Measurements from ENCODE around the gene FFAR2. TPM values are rescaled to one million over a fixed set of nuclear protein-coding genes. Genes with fewer than 3 reads are reported as not detected.
A peak's percentile ranks its signal among the peaks of the same experiment; 100 is the strongest.
"Not testable (repeated sequence)": the region's sequence is repeated elsewhere in the genome, so short reads cannot be mapped to it uniquely, and the experiment has no call there.

Gene FFAR2
- total RNA-seq, 3 donors from 2014 or later = 0.15 TPM; not detected in 2

- no peaks in the 10 kb centered on the region for H3K36me3 ChIP-seq
- intact Hi-C loops (cut with DNase I; ENCODE audit: low total_unique reads) = no loop called here
- no peak overlapping the region for H3K4me3 ChIP-seq
- H3K9me3 ChIP-seq = no peaks in the 10 kb centered on the region
- no peaks in the 10 kb centered on the region for H3K4me1 ChIP-seq
- no peak for TF ChIP-seq POLR2A (IDR thresholded peaks at IDR 0.05)
- TF ChIP-seq POLR2AphosphoS5 (IDR thresholded peaks at IDR 0.05) = no peak
- TF ChIP-seq CTCF (IDR thresholded peaks at IDR 0.05) = no peak
- no peak overlapping the region for H3K27ac ChIP-seq
- no peaks in the 10 kb centered on the region for H3K27me3 ChIP-seq
- no peak for DNase-seq (ENCODE audit: low spot score in 2 of 2)
Observed at GRCh38 chr19:35400773-35401100, 47.3 kb upstream of the FFAR2 start.

- H3K9me3 ChIP-seq; DNase-seq (ENCODE audit: low spot score in 2 of 2); H3K4me3 ChIP-seq; intact Hi-C loops (cut with DNase I; ENCODE audit: low total_unique reads); H3K4me1 ChIP-seq; H3K36me3 ChIP-seq; H3K27me3 ChIP-seq; H3K27ac ChIP-seq: not testable (repeated sequence)
Observed at GRCh38 chr19:35401416-35401815, 46.6 kb upstream of the FFAR2 start.

- no peak for DNase-seq (ENCODE audit: low spot score in 2 of 2)
- Histone ChIP-seq H3K27me3 (no peaks in the 10 kb centered on the region), H3K4me3 (no peak overlapping the region), H3K27ac (peak overlapping the region in 1 of 2 donors; percentile 38), H3K36me3 (no peaks in the 10 kb centered on the region), H3K9me3 (no peaks in the 10 kb centered on the region), H3K4me1 (no peaks in the 10 kb centered on the region)
- TF ChIP-seq CTCF (IDR thresholded peaks at IDR 0.05) (no peak), POLR2AphosphoS5 (IDR thresholded peaks at IDR 0.05) (no peak), POLR2A (IDR thresholded peaks at IDR 0.05) (no peak)
- intact Hi-C loops (cut with DNase I; ENCODE audit: low total_unique reads) = no loop called here
Observed at GRCh38 chr19:35403116-35403760, 44.8 kb upstream of the FFAR2 start.

GRCh38 chr19:35404879-35405622 lies 43.0 kb upstream of the FFAR2 start:
- H3K27ac ChIP-seq = peak overlapping the region; percentile 36 to 55
- DNase-seq (ENCODE audit: low spot score in 2 of 2) = peak in 1 of 2 donors; percentile 30
- no peaks in the 10 kb centered on the region for H3K27me3 ChIP-seq
- intact Hi-C loops (cut with DNase I; ENCODE audit: low total_unique reads) = no loop called here
- H3K4me1 ChIP-seq = no peaks in the 10 kb centered on the region
- no peak for TF ChIP-seq POLR2A (IDR thresholded peaks at IDR 0.05)
- TF ChIP-seq POLR2AphosphoS5 (IDR thresholded peaks at IDR 0.05) = no peak
- H3K4me3 ChIP-seq = no peak overlapping the region
- no peaks in the 10 kb centered on the region for H3K36me3 ChIP-seq
- H3K9me3 ChIP-seq = no peaks in the 10 kb centered on the region

- no peaks in the 10 kb centered on the region for H3K27me3 ChIP-seq
- no peaks in the 10 kb centered on the region for H3K9me3 ChIP-seq
- no peak for DNase-seq (ENCODE audit: low spot score in 2 of 2)
- intact Hi-C loops (cut with DNase I; ENCODE audit: low total_unique reads) = no loop called here
- H3K27ac ChIP-seq = no peak overlapping the region
- no peaks in the 10 kb centered on the region for H3K36me3 ChIP-seq
- TF ChIP-seq POLR2AphosphoS5 (IDR thresholded peaks at IDR 0.05) = no peak
- no peak for TF ChIP-seq POLR2A (IDR thresholded peaks at IDR 0.05)
- TF ChIP-seq CTCF (IDR thresholded peaks at IDR 0.05) = no peak
- H3K4me1 ChIP-seq = no peaks in the 10 kb centered on the region
- no peak overlapping the region for H3K4me3 ChIP-seq
Observed at GRCh38 chr19:35407619-35408018, 40.4 kb upstream of the FFAR2 start.

Data from breast epithelium (tissue), 4 donors.